GM19023 (cell line): ENCODE results near the gene CNR2.
"Not testable (repeated sequence)": the region's sequence is repeated elsewhere in the genome, so short reads cannot be mapped to it uniquely, and the experiment has no call there.

Experiments used
- ATAC-seq: cut with Tn5 transposase; IDR thresholded peaks from one replicate; pipeline ENCODE4 v1.9.1; 2021; ENCODE audit warnings: mild to moderate bottlenecking, moderate library complexity; ENCODE audit not compliant: unreplicated experiment

Gene CNR2

DNA sequence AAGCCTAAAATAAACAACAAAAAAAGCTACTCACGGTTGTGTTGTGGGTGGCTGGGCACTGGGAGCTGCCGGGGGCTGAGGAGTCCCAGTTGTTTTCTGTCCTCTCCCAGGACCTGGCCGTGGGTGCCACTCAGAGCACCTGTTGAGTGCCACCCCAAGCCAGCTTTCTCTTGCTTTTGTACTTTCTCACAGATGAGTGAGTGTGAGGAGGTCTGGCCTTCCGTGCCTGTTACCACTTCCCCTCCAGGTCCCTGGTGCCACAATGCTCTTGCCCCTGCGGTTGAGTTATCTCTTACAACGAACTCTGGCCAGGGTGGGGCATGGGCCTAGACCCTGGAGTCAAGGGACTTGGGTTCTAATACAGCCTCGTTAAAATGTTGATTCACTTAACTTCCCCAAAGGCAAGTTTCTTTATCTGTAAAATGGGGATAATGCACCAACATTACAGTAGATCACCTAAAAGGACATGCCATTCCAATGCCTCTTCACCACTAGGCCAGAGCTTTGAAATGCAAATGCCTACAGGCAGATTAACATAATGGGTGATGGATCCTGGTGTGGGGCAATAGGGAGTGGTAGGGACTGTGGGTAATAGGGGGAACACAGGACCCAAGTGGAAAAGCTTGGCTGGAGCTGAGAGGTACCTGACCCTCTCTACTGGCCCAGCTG is at the start of gene CNR2:
TSS of gene CNR2 (minus strand) at position 151 of the 669 bp plus-strand sequence. CDS start 37,745 bp downstream, outside the sequence.
- ATAC-seq: no peak

DNA sequence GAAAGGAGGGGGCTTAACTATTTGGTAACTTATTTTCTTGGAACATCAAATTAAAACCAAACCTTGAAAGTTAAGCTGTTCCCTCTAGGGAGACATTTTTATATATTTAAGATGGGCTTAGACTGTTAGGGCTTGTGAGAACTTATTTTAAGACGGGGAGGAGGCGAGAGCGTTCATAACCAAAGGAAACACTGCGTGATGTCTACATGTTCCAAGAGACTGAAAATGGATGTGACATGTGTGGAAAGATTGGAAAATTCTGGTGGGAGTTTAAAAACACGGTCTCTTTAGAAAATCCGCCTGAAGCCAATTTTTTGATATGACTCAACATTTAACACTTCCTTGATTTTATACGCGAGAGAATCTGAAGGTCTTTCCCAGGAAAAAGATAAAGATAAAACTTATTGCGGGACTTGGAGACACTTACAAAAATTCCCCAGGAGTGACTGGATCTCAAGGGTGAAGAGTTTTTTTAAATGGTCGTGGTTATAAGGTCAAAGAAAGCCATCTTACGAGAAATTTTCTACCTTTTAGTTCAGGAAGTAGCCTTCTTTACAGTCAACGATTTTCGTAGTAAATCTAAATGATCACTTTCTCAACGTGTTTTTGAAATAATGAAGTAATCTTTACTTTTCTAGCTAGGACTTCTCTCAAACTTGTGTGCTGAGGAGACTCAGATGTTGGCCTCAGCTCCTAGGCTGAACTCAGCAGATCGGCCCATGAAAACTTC is 47.3 kb upstream of the CNR2 start:
- no peak for ATAC-seq

DNA sequence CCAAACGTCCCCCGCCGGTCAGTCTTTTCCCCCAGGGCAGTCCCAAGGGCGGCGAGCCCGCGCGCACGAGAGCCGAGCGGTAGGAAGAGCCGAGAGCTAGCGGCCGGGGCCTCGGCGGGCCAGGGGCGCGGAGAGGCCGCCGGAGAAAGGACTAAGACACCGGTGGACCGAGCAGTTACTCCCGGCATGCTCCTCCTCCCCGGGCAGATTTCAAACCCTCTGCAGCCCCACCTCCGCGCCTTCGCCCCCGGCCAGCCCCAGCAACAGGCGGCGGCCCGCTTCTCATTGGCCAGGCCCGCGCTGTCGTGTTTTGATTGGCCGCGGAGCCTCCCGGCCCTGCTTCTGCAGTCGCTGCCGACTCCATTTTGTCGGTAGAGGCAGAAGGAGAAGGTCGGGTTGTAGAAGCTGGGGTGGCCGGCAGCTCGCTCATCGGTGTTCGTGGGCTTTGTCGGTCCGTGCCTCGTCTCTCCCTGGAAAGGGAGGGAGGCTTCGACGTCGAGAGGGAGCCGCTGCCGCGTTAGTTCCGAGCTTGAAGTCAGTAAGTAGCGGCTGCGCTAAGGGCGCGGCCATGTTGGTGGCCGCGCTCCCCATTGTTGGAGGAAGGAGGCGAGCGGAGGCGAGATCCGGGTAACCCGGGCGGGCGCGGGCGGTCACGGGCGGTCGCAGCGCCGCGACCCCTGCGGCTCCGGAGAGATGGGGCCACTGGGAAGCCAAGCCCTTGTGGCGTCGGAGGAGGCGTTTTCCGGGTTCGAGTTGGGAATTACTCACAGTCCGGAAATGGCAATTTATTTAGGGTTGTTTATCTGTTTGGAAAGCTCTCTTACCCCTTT is 46.5 kb upstream of the CNR2 start, which contains the start of gene PNRC2:
TSS of gene PNRC2 (plus strand) at position 368 of the 830 bp plus-strand sequence. CDS start 1,630 bp downstream, outside the sequence.
- ATAC-seq: peak; percentile 75

DNA sequence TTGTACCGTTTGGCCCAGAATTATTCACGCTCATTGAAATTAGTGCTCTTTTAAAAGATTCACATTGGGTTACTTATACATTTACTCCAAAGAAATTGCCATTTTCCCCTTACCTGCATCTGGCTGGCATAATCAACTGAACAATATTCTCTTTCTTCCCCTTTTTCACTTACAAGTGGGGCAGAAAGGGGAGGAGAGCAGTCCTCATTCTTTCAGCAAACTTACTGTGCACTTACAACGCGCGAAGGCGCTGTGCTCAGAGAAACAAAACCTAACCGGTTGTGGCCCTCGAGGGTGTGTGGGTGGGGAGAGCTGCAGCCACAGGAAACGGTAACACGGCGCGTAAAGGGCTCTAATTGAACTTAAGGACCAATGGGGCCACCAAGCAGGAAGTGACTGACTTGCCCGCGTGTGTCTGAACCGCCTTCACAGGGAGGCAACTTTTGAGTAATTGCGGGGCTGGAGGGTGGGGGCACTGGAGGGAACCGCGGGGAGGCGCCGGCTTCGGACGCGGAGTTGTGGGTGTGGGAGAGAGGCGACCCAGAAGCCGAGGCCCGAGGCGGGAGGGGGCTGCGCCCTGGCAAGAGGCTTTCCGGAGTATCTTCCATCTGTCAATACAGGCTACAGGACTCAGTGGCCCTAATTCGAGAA is 45.8 kb upstream of the CNR2 start:
- peak; percentile 64 for ATAC-seq

DNA sequence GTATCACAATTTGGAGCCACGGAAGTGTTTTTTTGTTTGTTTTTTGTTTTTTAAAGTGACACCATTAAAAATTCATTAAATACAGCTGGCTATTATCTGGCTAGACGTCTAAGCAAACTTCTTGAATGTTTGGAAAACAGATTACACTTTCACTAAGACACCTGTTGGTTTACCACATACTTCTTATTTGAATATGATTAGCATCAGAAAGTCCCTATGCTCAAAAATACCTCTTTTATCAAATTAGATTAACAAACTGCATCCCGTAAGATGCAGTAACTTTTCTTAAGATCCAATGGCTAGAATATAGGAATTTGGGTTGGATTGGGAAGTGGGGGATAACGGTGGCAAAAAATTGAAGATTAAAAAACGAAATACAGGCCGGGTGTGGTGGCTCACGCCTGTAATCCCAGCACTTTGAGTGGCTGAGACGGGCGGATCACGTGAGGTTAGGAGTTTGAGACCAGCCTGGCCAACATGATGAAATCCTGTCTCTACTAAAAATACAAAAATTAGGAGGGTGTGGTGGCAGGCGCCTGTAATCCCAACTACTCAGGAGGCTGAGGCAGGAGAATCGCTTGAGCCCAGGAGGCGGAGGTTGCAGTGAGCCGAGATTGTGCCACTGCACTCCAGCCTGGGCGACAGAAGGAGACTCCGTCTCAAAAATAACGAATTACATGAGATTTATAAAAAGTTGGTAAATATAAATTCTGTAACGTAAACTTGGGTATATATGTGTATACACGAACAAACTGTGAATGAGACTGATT is 45.1 kb upstream of the CNR2 start:
- not testable (repeated sequence) for ATAC-seq

DNA sequence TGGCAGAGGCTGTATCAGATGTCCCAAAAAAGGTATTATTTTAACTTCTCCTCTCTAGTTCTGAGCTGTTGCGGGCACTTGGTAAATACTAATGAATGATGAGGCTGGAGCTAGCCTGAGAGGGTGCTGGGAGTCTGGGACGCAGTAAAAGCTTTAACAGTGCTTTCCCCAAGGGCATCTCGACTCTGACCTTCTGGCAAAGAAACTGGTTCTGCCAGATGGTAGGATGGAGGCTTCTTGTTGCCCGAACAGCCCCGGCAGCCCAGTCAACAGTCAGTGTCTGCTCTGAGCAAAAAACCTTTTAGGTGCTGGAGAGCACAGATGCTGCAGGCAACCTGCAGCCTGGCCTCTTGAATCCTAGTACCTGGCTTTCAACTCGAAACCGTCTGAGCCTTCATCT is 43.9 kb upstream of the CNR2 start:
- no peak for ATAC-seq

DNA sequence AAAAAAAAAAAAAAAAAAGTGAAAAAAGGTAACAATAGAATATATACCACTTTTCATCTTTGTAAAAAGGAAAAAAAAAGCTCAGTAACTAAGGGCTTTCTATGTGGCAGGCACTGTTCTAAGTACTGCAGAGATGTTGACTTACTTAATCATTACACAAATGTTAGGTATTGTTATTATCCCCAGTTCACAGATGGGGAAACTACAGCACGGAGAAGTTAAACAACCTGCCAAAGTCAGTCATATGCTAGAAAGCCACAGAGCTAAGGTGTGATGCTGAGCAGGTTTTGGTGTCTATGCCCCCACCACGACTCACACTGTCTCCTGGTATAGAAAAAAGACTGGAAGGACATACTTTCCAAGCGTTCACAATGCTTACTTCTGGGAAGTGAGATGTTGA is 39.9 kb upstream of the CNR2 start:
- no peak for ATAC-seq

DNA sequence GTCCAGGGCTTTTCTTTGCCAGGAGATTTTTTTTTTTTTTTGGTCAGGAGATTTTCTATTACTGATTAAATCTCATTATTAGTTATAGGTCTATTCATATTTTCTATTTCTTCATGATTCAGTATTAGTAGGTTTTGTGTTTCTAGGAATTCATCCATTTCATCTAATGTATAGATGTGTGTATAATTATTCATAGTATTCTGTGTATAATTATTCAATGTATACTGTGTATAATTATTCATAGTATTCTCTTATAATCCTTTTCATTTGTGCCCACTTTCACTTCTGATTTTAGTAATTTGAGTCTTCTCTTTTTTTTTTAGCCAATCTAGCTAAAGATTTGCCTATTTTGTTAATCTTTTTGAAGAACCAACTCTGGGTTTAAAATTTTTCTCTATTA is 34.2 kb upstream of the CNR2 start:
- no peak for ATAC-seq

DNA sequence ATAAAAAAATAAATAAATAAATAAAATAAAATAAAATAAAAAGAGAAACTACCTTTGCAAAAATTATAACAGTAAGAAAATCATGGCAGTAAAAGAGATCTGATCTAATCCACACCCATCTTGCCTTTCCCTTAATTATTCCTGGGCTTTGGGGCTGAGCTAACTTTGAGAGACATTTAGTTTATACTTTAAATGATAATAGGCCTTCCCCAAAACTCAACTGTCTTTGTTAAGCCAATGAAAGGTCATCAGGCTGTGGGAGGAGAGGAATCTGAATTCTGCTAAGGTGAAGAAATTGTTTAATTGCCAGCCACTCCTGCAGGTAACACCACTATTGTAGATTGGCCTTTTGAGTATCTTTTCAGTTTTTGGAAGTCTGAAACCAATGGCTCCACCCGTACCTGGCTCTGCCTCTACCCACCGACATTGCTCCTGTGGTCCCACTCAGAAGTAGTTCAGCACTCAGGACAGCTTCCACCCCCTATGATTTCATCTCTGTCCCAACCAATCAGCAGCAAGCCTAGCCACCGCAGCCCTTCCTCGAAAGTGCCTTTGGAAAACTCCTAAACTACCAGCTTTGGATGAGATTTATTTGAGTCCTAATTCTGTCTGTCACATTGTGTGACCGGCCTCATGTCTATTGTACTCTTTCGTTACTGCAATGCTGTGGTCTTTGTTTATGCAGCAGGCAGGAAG is 23.5 kb upstream of the CNR2 start:
- no peak for ATAC-seq

DNA sequence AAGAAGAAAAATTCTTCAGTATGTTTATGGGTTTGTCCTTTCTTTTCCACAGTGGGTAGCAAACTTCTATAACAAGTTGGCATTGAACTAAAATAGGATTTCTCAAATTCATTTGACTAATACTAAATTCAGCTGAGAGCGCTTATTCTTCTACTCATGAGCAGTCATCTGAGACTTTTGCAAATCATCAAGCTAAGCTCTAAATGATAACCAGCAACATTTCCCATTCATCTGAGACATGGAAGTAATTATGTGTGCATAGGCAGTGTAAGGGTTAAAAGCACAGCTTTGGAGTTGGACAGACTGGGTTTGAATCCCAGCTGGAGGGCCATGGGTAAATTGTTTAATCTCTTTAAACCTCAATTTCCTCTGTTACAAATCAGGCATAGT is 18.3 kb upstream of the CNR2 start:
- no peak for ATAC-seq

DNA sequence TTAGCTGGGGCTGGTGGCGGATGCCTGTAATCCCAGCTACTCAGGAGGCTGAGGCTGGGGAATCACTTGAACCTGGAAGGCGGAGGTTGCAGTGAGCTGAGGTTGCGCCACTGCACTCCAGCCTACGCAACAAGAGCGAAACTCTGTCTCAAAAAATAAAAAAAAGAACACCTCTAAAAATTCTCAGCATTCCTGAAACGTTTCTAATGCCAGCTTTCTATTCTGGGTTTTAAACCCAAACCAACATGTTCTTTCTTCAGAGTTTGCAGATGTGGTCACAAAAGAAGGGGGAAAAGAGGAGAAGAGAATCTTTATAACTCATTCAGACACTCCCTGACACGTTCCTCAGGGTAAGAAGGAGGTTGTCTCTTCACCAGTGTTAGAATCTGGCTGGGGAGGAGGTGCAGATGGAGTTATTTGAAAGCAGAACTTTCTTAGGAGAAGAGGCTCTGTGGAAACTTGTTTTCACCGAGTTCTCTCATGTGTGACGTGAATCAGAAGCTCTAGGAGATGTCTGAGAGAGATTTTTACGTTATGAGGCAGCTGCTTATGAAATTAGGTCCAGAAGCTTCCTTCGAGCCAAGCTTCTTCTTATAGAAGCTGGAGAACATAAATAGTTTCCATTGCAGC is 17.8 kb upstream of the CNR2 start:
- ATAC-seq: no peak

DNA sequence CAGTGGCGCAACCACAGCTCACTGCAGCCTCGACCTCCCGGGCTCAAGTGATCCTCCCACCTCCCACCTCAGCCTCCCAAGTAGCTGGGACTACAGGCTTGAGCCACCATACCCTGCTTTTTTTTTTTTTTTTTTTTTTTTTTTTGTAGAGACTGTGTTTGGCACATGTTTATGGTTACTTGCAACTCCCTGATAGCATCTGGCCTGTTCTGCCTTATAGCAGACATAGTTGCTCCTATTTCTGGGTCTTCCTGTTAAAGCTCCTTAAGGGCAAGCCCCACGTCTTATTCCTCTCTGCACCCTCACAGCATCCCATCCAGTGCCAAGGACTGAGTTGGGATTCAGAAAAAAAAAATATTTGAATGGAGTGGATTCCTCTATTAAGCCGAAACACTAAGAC is 17.1 kb upstream of the CNR2 start:
- no peak for ATAC-seq

DNA sequence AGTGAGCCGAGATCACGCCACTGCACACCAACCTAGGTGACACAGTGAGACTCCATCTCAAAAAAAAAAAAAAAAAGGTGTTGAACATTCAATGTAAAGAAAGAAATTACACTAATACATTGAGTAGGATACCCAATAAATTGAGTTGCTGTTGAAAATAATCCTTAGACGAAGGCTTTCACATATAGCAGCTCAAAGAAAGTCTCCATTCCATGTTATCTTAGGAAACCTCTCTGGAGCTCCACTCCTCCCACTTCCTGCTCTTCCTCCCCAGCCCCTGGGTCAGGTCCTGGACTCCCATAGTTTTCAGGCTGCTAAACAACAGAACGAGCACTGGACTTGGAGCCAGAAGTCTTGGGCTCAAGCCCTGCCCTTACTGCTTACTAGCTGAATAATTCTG is 15.6 kb upstream of the CNR2 start:
- ATAC-seq: no peak

DNA sequence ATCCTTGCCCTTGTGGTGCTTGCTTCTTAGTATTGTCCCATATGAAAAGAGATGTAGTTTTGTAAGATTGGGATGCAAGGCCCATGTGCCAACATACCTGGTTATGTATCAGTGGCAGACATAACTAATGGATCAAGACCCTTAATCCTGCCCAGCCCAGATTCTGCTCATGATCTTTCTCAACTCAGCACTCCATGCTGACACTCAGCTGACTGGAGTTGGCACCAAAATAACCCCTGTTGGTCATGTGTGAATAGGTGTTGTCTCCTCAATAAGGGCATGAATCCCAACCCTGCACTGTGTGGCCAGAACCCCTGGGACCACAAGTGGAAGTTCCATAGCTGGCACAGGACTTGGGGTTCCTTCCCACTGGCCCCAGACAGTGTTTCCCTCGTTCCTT is 13.9 kb upstream of the CNR2 start:
- ATAC-seq: no peak

DNA sequence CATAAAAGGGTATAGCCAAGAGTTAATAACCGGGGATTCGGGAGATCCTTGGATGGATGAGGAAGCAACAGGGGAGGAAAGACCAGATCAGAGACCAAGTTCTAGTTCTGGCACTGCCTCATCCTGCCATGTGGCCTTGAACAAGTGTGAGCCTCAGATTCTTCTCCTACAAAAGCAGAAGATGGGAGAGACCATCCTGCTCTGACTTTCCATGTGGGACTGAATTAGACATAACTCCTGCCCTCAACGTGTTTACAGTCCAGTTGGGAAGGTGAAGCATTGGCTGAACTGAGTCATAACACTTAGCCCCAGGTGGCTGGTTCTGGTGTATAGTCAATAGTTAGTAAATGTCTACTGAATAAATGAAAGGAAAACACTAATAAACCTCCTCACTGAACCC is 12.1 kb upstream of the CNR2 start:
- ATAC-seq: no peak

DNA sequence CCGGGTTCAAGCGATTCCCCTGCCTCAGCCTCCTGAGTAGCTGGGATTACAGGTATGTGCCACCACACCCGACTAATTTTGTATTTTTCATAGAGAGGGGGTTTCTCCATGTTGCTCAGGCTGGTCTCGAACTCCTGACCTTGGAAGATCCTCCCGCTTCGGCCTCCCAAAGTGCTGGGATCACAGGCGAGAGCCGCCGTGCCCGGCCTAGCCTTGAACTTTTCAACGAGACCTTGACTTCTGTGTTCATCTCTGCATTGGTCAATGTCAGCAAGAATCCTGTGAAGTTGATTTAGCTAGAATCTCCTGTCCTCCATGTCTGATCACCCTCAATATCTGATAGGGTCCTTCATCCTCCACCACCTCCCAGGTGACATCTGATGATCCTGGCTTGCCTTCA is 11.4 kb upstream of the CNR2 start:
- ATAC-seq: no peak

DNA sequence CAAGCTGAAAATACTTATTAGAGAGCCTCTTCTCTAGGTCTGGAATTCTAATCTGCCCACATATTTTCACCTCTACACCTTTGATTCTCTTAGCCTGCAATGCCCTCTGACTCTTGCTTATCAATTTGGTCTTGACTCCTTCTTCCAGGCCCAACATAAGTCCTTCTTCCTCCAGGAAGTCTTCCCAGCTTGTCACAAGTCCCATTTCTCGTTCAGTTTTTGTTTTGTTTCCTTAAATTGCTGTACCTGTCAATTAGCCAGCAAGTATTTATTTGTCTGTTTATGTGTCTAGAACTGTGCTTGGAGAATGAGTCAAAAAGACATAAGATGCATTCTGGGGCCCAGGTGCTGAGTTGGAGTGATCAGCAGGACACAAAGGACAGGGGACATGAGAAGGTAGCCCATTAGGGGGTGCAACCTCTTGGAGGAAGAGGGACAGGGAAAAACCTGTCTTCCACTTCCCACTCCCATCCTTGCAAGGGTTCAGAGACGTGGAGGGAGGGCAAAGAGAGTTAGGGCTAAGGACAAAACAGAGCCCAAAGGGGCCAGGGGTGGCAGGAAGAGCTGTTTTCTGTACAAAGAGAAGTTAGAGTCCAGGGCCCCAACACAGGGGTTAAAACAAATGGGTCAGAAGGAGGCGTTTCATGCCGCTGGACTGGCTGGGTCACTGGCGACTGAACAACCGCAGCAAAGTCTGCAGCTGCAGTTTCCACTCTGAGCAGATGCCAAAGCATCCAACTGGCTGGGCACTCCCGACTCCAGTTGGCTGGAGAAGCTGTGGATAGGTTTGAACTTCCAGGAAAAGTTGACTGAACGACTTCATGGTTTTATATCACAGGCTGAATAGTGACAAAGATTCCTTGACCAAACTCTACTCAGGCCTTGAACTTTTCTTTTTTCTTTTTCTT is 10.7 kb upstream of the CNR2 start:
- no peak for ATAC-seq

DNA sequence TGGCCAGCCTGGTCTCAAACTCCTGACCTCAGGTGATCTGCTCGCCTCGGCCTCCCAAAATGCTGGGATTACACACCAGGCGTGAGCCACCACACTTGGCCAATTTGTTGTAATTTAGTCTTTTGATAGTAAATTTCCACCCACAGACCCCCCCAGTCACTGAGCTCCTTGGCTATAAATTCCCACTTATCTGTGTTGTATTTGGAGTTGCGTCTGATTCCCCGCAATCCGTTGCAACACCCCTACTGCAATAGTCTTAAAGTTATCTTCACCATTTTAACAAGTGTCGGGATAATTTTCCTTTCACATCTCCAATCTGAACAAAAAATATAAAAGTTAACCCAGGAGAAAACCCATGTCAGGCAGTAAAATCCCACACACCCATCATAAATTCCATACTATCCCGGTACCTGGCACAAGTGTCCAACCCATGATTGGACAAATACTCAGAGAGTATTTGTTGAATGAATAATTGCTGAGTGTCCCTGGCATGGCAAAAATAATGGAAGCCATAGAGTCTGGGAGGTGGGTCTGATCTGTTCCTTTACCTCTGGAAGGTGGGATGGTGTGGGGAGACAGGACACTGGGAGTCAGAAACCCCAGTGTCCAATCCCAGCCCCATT is 9.3 kb upstream of the CNR2 start:
- no peak for ATAC-seq
